Neural cell (in vitro differentiated cells): Measurements from ENCODE around the gene PARP15. TPM values are rescaled to one million over a fixed set of nuclear protein-coding genes. Genes with fewer than 3 reads are reported as not detected.
"Not testable (repeated sequence)": the region's sequence is repeated elsewhere in the genome, so short reads cannot be mapped to it uniquely, and the experiment has no call there.

Source experiments
- H2AFZ ChIP-seq: fragments of 200-600, 300-800 bp; sonication (generic), shearing (Covaris generic); 2 replicates; pipeline ENCODE4 v1.6.0; 2014; ENCODE audit warnings: low read depth, mild to moderate bottlenecking, antibody characterized with exemption, low read length, moderate library complexity
- H3F3A ChIP-seq: fragments of 200-600 bp; shearing (Covaris generic); 2 replicates; pipeline ENCODE4 v1.6.1; 2016; ENCODE audit warnings: mild to moderate bottlenecking, moderate library complexity, mixed read lengths, antibody characterized with exemption, low read length; ENCODE audit not compliant: insufficient read depth, poor library complexity, severe bottlenecking
- H3K27ac ChIP-seq: fragments of 200-600, 300-800 bp; sonication (generic), shearing (Covaris generic); 2 replicates; pipeline ENCODE4 v1.5.1; 2014; ENCODE audit warnings: mild to moderate bottlenecking, low read length, moderate library complexity
- H3K27me3 ChIP-seq: fragments of 300-800, 200-600 bp; sonication (generic), shearing (Covaris generic); 2 replicates; pipeline ENCODE4 v1.6.0; 2014; ENCODE audit warnings: mild to moderate bottlenecking, low read depth, low read length, moderate library complexity; ENCODE audit not compliant: insufficient read depth
- H3K36me3 ChIP-seq: fragments of 300-800, 200-600 bp; sonication (generic), shearing (Covaris generic); 2 replicates; pipeline ENCODE4 v1.5.1; 2014; ENCODE audit warnings: mild to moderate bottlenecking, antibody characterized with exemption, low read length, moderate library complexity; ENCODE audit not compliant: insufficient read depth
- H3K4me2 ChIP-seq: fragments of 300-800, 200-600 bp; sonication (generic), shearing (Covaris generic); 2 replicates; pipeline ENCODE4 v1.6.0; 2014; ENCODE audit warnings: mild to moderate bottlenecking, low read length
- H3K4me3 ChIP-seq: fragments of 300-800, 200-600 bp; sonication (generic), shearing (Covaris generic); 2 replicates; pipeline ENCODE4 v1.5.1; 2014; ENCODE audit warnings: mild to moderate bottlenecking, low read length, moderate library complexity
- H3K79me2 ChIP-seq: fragments of 200-600 bp; shearing (Covaris generic); replicated peaks from 2 replicates; pipeline ENCODE4 v1.6.0; 2014; ENCODE audit warnings: mild to moderate bottlenecking, low read length, moderate library complexity; ENCODE audit not compliant: insufficient read depth
- H3K9ac ChIP-seq: fragments of 300-800, 200-600 bp; sonication (generic), shearing (Covaris generic); 2 replicates; pipeline ENCODE4 v1.6.1; 2016; ENCODE audit warnings: mild to moderate bottlenecking, low read length, mixed read lengths
- H3K9me2 ChIP-seq: fragments of 200-600 bp; shearing (Covaris generic); 2 replicates; pipeline ENCODE4 v1.6.1; 2016; ENCODE audit warnings: mild to moderate bottlenecking, low read length, mixed read lengths; ENCODE audit not compliant: insufficient read depth
- H3K9me3 ChIP-seq: fragments of 200-600, 300-800 bp; sonication (generic), shearing (Covaris generic); 2 replicates; pipeline ENCODE4 v1.6.1; 2016; ENCODE audit warnings: mild to moderate bottlenecking, mixed run types, low read length, moderate library complexity, mixed read lengths
- H4K20me1 ChIP-seq: fragments of 200-600 bp; shearing (Covaris generic); 2 replicates; pipeline ENCODE4 v1.6.1; 2016; ENCODE audit warnings: mild to moderate bottlenecking, mixed run types; ENCODE audit not compliant: insufficient read depth
- EP300 ChIP-seq: fragments of 450-650 bp; conservative IDR thresholded peaks from 2 replicates; pipeline ENCODE4 v1.6.1; 2014; ENCODE audit warnings: antibody characterized with exemption, mild to moderate bottlenecking, moderate library complexity; ENCODE audit not compliant: poor library complexity, severe bottlenecking
- EZH2 ChIP-seq: fragments of 200-600, 300-800 bp; shearing (Covaris generic), sonication (generic); IDR thresholded peaks from 2 replicates; pipeline ENCODE4 v1.6.1; 2014; ENCODE audit warnings: antibody characterized with exemption, low read length, borderline replicate concordance, mild to moderate bottlenecking; ENCODE audit not compliant: insufficient read depth, poor library complexity, severe bottlenecking
- MXI1 ChIP-seq: fragments of 450-650 bp; conservative IDR thresholded peaks from 2 replicates; pipeline ENCODE4 v1.6.1; 2014; ENCODE audit warnings: antibody characterized with exemption, mild to moderate bottlenecking; ENCODE audit not compliant: poor library complexity, severe bottlenecking
- POLR2AphosphoS5 ChIP-seq: IDR thresholded peaks from 2 replicates; pipeline ENCODE4 v1.6.1; 2012
- RAD21 ChIP-seq: fragments of 450-650 bp; conservative IDR thresholded peaks from 2 replicates; pipeline ENCODE4 v1.6.1; 2014; ENCODE audit warnings: antibody characterized with exemption, mild to moderate bottlenecking, moderate library complexity
- SMC3 ChIP-seq: fragments of 450-650 bp; conservative IDR thresholded peaks from 2 replicates; pipeline ENCODE4 v1.6.1; 2014; ENCODE audit warnings: antibody characterized with exemption, mild to moderate bottlenecking, moderate library complexity; ENCODE audit not compliant: poor library complexity
- TAF1 ChIP-seq: IDR thresholded peaks from 2 replicates; pipeline ENCODE4 v1.6.1; 2012; ENCODE audit warnings: low read depth
- polyA plus RNA-seq: library from polyadenylated mRNA; depleted of rRNA; stranded (reverse); fragments of >200 nt; gene quantifications from 2 replicates; pipeline ENCODE4 v1.2.3, GENCODE V29; 2014
- TF ChIP-seq, protein P1 (sequence below): fragments of 450-650 bp; IDR thresholded peaks from 2 replicates; pipeline ENCODE4 v1.5.1; 2014; ENCODE audit warnings: antibody characterized with exemption, mild to moderate bottlenecking, moderate library complexity; ENCODE audit not compliant: poor library complexity, severe bottlenecking
- TF ChIP-seq, protein P2 (sequence below): IDR thresholded peaks from 2 replicates; pipeline ENCODE4 v1.6.1; 2012; ENCODE audit warnings: borderline replicate concordance

Gene PARP15
- polyA plus RNA-seq, 1 donor from 2014 or later: not detected

DNA sequence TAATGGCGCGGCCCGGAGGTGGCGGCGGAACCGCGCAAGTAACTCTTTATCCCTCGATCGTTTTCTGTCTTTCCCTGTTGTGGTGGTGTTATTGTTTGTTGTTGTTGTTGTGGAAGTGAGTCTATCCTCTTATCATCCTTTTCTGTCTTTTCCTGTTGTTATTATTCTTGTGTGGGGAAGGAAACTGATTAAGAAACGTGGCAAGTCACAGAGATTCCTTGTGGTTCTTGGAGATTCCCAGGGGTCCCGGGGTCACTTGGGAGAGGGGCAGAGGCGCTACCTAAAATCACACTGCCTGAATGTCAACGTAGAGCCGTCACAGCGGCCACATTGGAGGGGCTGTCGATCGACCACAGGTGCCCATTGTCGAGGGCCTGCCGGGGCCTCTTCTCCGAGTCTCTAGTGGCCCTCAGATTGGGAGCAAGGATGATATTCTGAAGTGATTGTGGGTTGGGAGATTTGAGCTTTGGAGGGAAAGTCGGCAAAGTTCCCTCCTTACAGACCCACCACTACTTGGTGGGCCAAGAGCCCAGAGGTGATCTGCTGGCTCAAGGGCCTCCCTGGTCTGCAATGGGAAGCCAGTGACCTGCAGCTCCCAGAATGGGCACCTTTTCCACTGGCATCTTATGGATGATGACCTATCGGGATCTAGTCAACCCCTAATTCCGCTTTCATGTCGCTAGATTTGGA is 104.0 kb downstream of the PARP15 start:
- Histone ChIP-seq H3K4me3 (no peak overlapping the region), H3K36me3 (no peaks in the 10 kb centered on the region), H3K9me2 (no peaks in the 10 kb centered on the region), H3K79me2 (no peaks in the 10 kb centered on the region), H3K9ac (no peak overlapping the region), H3K27me3 (peaks cover 39% of the 10 kb centered on the region), H3K4me2 (no peak overlapping the region), H3K27ac (no peak overlapping the region), H3F3A (no peaks in the 10 kb centered on the region), H2AFZ (no peak overlapping the region), H3K9me3 (no peaks in the 10 kb centered on the region), H4K20me1 (no peaks in the 10 kb centered on the region)
- TF ChIP-seq, protein P1, sequence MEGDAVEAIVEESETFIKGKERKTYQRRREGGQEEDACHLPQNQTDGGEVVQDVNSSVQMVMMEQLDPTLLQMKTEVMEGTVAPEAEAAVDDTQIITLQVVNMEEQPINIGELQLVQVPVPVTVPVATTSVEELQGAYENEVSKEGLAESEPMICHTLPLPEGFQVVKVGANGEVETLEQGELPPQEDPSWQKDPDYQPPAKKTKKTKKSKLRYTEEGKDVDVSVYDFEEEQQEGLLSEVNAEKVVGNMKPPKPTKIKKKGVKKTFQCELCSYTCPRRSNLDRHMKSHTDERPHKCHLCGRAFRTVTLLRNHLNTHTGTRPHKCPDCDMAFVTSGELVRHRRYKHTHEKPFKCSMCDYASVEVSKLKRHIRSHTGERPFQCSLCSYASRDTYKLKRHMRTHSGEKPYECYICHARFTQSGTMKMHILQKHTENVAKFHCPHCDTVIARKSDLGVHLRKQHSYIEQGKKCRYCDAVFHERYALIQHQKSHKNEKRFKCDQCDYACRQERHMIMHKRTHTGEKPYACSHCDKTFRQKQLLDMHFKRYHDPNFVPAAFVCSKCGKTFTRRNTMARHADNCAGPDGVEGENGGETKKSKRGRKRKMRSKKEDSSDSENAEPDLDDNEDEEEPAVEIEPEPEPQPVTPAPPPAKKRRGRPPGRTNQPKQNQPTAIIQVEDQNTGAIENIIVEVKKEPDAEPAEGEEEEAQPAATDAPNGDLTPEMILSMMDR: no peak
- TF ChIP-seq SMC3 (no peak), EZH2 (no peak), TAF1 (no peak), EP300 (no peak), RAD21 (no peak), POLR2AphosphoS5 (no peak), MXI1 (no peak)
- TF ChIP-seq, protein P2, sequence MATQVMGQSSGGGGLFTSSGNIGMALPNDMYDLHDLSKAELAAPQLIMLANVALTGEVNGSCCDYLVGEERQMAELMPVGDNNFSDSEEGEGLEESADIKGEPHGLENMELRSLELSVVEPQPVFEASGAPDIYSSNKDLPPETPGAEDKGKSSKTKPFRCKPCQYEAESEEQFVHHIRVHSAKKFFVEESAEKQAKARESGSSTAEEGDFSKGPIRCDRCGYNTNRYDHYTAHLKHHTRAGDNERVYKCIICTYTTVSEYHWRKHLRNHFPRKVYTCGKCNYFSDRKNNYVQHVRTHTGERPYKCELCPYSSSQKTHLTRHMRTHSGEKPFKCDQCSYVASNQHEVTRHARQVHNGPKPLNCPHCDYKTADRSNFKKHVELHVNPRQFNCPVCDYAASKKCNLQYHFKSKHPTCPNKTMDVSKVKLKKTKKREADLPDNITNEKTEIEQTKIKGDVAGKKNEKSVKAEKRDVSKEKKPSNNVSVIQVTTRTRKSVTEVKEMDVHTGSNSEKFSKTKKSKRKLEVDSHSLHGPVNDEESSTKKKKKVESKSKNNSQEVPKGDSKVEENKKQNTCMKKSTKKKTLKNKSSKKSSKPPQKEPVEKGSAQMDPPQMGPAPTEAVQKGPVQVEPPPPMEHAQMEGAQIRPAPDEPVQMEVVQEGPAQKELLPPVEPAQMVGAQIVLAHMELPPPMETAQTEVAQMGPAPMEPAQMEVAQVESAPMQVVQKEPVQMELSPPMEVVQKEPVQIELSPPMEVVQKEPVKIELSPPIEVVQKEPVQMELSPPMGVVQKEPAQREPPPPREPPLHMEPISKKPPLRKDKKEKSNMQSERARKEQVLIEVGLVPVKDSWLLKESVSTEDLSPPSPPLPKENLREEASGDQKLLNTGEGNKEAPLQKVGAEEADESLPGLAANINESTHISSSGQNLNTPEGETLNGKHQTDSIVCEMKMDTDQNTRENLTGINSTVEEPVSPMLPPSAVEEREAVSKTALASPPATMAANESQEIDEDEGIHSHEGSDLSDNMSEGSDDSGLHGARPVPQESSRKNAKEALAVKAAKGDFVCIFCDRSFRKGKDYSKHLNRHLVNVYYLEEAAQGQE: no peak

DNA sequence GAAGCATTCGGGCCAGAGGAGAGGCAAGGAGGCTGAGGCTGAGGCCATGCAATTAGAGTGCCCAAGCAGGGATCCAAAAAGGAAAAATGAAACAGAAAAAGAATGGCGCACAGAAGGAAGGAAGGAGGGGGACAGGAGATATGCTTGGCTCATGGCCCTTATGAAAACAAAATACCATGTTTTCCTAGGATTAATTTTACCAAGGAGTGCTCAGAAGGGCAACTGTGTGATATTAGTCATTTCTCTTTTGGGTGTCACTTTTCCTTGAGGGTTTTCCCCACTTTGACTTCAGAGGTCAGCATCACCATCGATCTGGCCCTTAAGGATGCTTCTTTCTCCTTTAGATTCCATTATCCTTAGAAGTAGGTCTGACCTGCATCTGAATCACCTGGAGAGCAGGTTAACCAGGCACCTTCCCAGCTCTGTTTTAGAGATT is 104.5 kb downstream of the PARP15 start:
- H3K79me2 ChIP-seq: no peaks in the 10 kb centered on the region
- TF ChIP-seq, protein P1: no peak
- TF ChIP-seq SMC3: no peak
- TF ChIP-seq RAD21: no peak
- TF ChIP-seq TAF1: no peak
- TF ChIP-seq, protein P2: no peak
- no peak for TF ChIP-seq EZH2
- TF ChIP-seq POLR2AphosphoS5: no peak
- no peak for TF ChIP-seq EP300
- H3K4me3 ChIP-seq: no peak overlapping the region
- H4K20me1 ChIP-seq: no peaks in the 10 kb centered on the region
- no peaks in the 10 kb centered on the region for H3K9me3 ChIP-seq
- no peaks in the 10 kb centered on the region for H3K36me3 ChIP-seq
- H3K4me2 ChIP-seq: no peak overlapping the region
- no peak overlapping the region for H3K27ac ChIP-seq
- H3K9me2 ChIP-seq: no peaks in the 10 kb centered on the region
- peaks cover 39% of the 10 kb centered on the region for H3K27me3 ChIP-seq
- H3F3A ChIP-seq: no peaks in the 10 kb centered on the region
- no peak overlapping the region for H2AFZ ChIP-seq
- H3K9ac ChIP-seq: no peak overlapping the region

DNA sequence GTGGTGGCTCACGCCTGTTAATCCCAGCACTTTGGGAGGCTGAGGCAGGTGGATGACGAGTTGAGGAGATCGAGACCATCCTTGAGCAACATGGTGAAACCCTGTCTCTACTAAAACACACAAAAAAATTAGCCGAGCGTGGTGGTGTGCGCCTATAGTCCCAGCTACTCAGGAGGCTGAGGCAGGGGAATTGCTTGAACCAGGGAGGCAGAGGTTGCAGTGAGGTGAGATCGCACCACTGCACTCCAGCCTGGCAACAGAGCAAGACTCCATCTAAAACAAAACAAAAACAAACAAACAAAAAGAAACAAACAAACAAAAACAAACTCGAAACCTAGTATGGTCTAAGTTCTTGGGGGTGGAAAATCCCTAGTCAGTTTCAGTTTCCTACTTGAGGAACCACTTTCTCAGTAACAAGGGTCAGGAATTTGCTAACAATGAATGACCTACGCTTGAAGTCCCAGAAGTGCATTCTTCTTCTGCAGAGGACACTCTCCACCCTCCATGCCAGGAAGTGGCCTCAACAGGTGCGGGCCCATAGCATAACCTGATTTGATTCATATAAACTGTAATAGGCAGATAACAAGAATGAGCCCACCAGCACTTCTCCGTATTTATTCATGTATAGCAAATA is 105.4 kb downstream of the PARP15 start:
- H3K4me3 ChIP-seq, H3K9me2 ChIP-seq, H3K9me3 ChIP-seq, H3K9ac ChIP-seq, H4K20me1 ChIP-seq, H3K4me2 ChIP-seq, H3K27ac ChIP-seq, H3K79me2 ChIP-seq, H2AFZ ChIP-seq, H3F3A ChIP-seq, H3K36me3 ChIP-seq: not testable (repeated sequence)
- peaks cover 39% of the 10 kb centered on the region for H3K27me3 ChIP-seq
